ENCODE measurements around the gene LPP. TPM values are rescaled to one million over a fixed set of nuclear protein-coding genes. Genes with fewer than 3 reads are reported as not detected.

LPP gene
- total RNA-seq, 1 experiment from 2014 or later = 120 TPM

- H3K27ac Mint-ChIP-seq (ENCODE audit: unreplicated experiment) = peak overlapping the region; percentile 84
- POLR2A ChIA-PET = no interaction called here
- Histone ChIP-seq H3K36me3 (ENCODE audit: control insufficient read depth, insufficient read depth, low read length) (no peaks in the 10 kb centered on the region), H3K9me3 (no peaks in the 10 kb centered on the region), H3K4me3 (ENCODE audit: low read depth, low read length) (no peak overlapping the region), H3K4me1 (peaks cover 14% of the 10 kb centered on the region), H3K27me3 (replicated peaks; ENCODE audit: control insufficient read depth, insufficient read depth, low read length) (no peaks in the 10 kb centered on the region)
- CTCF ChIA-PET = no interaction called here
- peaks cover 9% of the 10 kb centered on the region for H3K9me3 Mint-ChIP-seq (ENCODE audit: unreplicated experiment)
- no TSS peak for BruUV-seq (replicated peaks)
- no peaks in the 10 kb centered on the region for H3K27me3 Mint-ChIP-seq (ENCODE audit: insufficient read depth, unreplicated experiment)
- H3K36me3 Mint-ChIP-seq (ENCODE audit: insufficient read depth, unreplicated experiment) = peaks cover 51% of the 10 kb centered on the region
- no peak for DNase-seq
- no peak overlapping the region for H3K4me3 Mint-ChIP-seq (ENCODE audit: unreplicated experiment)
- TF ChIP-seq CTCF (IDR thresholded peaks at IDR 0.05; ENCODE audit: insufficient read depth in 1 of 2, low read depth in 1 of 2, low read length in 1 of 2, severe bottlenecking in 1 of 2, unreplicated experiment in 1 of 2) = no peak
- peaks cover 14% of the 10 kb centered on the region for H3K4me1 Mint-ChIP-seq (ENCODE audit: low read depth, unreplicated experiment)
- intact Hi-C loops (cut with micrococcal nuclease; ENCODE audit: unreplicated experiment) = loop anchor here (1.0 to 5.0 kb wide), 3 partner anchors 36 to 65 kb away; no protein-coding TSS in a partner anchor
Measured at GRCh38 chr3:188881954-188882641, 728.1 kb downstream of the LPP start.

- H3K27me3 Mint-ChIP-seq (ENCODE audit: insufficient read depth, unreplicated experiment) = no peaks in the 10 kb centered on the region
- DNase-seq = no peak
- Histone ChIP-seq H3K27me3 (replicated peaks; ENCODE audit: control insufficient read depth, insufficient read depth, low read length) (no peaks in the 10 kb centered on the region), H3K4me3 (ENCODE audit: low read depth, low read length) (no peak overlapping the region), H3K4me1 (peaks cover 14% of the 10 kb centered on the region), H3K36me3 (ENCODE audit: control insufficient read depth, insufficient read depth, low read length) (no peaks in the 10 kb centered on the region), H3K9me3 (no peaks in the 10 kb centered on the region)
- ChIA-PET POLR2A (no interaction called here), CTCF (no interaction called here)
- BruUV-seq (replicated peaks) = no TSS peak
- H3K27ac Mint-ChIP-seq (ENCODE audit: unreplicated experiment) = no peak overlapping the region
- no peak overlapping the region for H3K4me3 Mint-ChIP-seq (ENCODE audit: unreplicated experiment)
- H3K36me3 Mint-ChIP-seq (ENCODE audit: insufficient read depth, unreplicated experiment) = peaks cover 58% of the 10 kb centered on the region
- TF ChIP-seq CTCF (IDR thresholded peaks at IDR 0.05; ENCODE audit: insufficient read depth in 1 of 2, low read depth in 1 of 2, low read length in 1 of 2, severe bottlenecking in 1 of 2, unreplicated experiment in 1 of 2) = no peak
- H3K4me1 Mint-ChIP-seq (ENCODE audit: low read depth, unreplicated experiment) = peaks cover 21% of the 10 kb centered on the region
- peaks cover 1% of the 10 kb centered on the region for H3K9me3 Mint-ChIP-seq (ENCODE audit: unreplicated experiment)
- intact Hi-C loops (cut with micrococcal nuclease; ENCODE audit: unreplicated experiment) = loop anchor here (5.0 kb wide), 1 partner anchor 63 kb away; no protein-coding TSS in a partner anchor
Measured at GRCh38 chr3:188884299-188885043, 730.5 kb downstream of the LPP start.

DNA sequence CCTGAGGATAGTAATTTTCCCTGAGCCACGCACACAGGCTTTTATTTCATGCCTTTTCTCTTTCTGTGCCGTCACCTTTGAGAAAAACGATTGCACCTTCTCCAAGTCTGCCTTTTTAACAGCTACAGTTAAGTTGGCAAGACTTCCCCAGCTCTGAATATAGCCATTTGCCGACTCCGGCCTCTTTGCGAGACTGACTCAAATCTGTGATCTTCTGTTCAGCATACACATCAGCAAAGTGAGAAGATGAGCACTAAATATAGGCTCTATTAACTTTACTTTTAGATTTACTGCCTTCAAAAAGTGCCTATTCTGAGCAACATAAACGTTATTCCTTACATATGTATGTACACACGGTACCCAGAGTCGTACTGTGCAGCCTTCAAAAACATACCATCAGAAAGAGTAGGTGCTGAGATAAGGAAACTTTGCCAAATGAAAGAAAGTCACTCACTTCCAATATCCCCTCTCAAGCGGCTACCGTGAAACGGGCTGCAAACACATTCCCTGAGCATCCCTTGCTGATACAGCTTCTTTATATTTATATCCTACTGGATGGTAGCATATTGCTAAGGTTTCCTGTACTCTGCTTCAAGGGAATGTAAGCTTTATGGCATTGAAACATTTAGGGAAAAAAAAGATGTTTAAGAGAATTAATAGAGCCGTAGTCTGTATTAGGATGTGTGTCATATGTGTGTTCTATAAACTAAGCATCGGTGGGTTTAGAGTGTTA, 734.5 kb downstream of the LPP start:
- Mint-ChIP-seq H3K9me3 (ENCODE audit: unreplicated experiment) (no peaks in the 10 kb centered on the region), H3K27ac (ENCODE audit: unreplicated experiment) (no peak overlapping the region), H3K27me3 (ENCODE audit: insufficient read depth, unreplicated experiment) (no peaks in the 10 kb centered on the region), H3K4me1 (ENCODE audit: low read depth, unreplicated experiment) (peaks cover 14% of the 10 kb centered on the region), H3K4me3 (ENCODE audit: unreplicated experiment) (no peak overlapping the region), H3K36me3 (ENCODE audit: insufficient read depth, unreplicated experiment) (peaks cover 26% of the 10 kb centered on the region)
- POLR2A ChIA-PET = no interaction called here
- H3K4me3 ChIP-seq (ENCODE audit: low read depth, low read length) = no peak overlapping the region
- no peak for DNase-seq
- no peaks in the 10 kb centered on the region for H3K27me3 ChIP-seq (replicated peaks; ENCODE audit: control insufficient read depth, insufficient read depth, low read length)
- intact Hi-C loops (cut with micrococcal nuclease; ENCODE audit: unreplicated experiment) = no loop called here
- 0 out of 2 replicates have a peak, but pooled peaks cover 2% of the 10 kb centered on the region for H3K4me1 ChIP-seq
- no TSS peak for BruUV-seq (replicated peaks)
- no peaks in the 10 kb centered on the region for H3K36me3 ChIP-seq (ENCODE audit: control insufficient read depth, insufficient read depth, low read length)
- H3K9me3 ChIP-seq = no peaks in the 10 kb centered on the region
- TF ChIP-seq CTCF (IDR thresholded peaks at IDR 0.05; ENCODE audit: insufficient read depth in 1 of 2, low read depth in 1 of 2, low read length in 1 of 2, severe bottlenecking in 1 of 2, unreplicated experiment in 1 of 2) = no peak
- CTCF ChIA-PET = no interaction called here

Measured in Caco-2 (cell line).